SU-DHL-6 (cell line): Measurements from ENCODE around the gene LBH.

Experiments used
- H2AFZ ChIP-seq: fragments of 200-600 bp; sonication (generic); 2 replicates; pipeline ENCODE4 v1.6.1; 2014; ENCODE audit warnings: low read depth, mild to moderate bottlenecking, moderate library complexity, mixed read lengths, antibody characterized with exemption, low read length; ENCODE audit not compliant: severe bottlenecking
- H3F3A ChIP-seq: fragments of 200-600 bp; shearing (Covaris generic); 2 replicates; pipeline ENCODE4 v1.6.0; 2016; ENCODE audit warnings: antibody characterized with exemption, mild to moderate bottlenecking; ENCODE audit not compliant: insufficient read depth
- H3K27ac ChIP-seq: fragments of 200-600 bp; sonication (generic); 2 replicates; pipeline ENCODE4 v1.5.1; 2016; ENCODE audit warnings: low read depth, mild to moderate bottlenecking, low read length, moderate library complexity, mixed read lengths
- H3K27me3 ChIP-seq: fragments of 200-600 bp; sonication (generic), shearing (Covaris generic); 2 replicates; pipeline ENCODE4 v1.6.0; 2014; ENCODE audit warnings: mild to moderate bottlenecking, low read length
- H3K36me3 ChIP-seq: fragments of 200-600 bp; sonication (generic); 2 replicates; pipeline ENCODE4 v1.6.1; 2014; ENCODE audit warnings: mild to moderate bottlenecking, low read length, mixed read lengths
- H3K4me2 ChIP-seq: fragments of 300-600, 200-600 bp; shearing (Covaris generic), sonication (generic); 2 replicates; pipeline ENCODE4 v1.6.0; 2014; ENCODE audit warnings: low read length, low read depth, mild to moderate bottlenecking; ENCODE audit not compliant: poor library complexity, severe bottlenecking
- H3K4me3 ChIP-seq: fragments of 200-600 bp; sonication (generic); 2 replicates; pipeline ENCODE4 v1.5.1; 2014; ENCODE audit warnings: antibody characterized with exemption, low read length, mild to moderate bottlenecking, mixed read lengths; ENCODE audit not compliant: insufficient read depth, poor library complexity, severe bottlenecking
- H3K79me2 ChIP-seq: fragments of 200-600 bp; sonication (generic); 2 replicates; pipeline ENCODE4 v1.6.1; 2014; ENCODE audit warnings: mild to moderate bottlenecking, low read length, moderate library complexity; ENCODE audit not compliant: insufficient read depth
- H3K9ac ChIP-seq: fragments of 200-600 bp; sonication (generic); 2 replicates; pipeline ENCODE4 v1.7.0; 2014; ENCODE audit warnings: mild to moderate bottlenecking, low read length
- H3K9me2 ChIP-seq: fragments of 200-600 bp; sonication (generic); replicated peaks from 2 replicates; pipeline ENCODE4 v1.6.1; 2014; ENCODE audit warnings: low read length; ENCODE audit not compliant: insufficient read depth
- H3K9me3 ChIP-seq: fragments of 200-600 bp; sonication (generic); 2 replicates; pipeline ENCODE4 v1.6.1; 2014; ENCODE audit warnings: low read length, mixed read lengths; ENCODE audit not compliant: insufficient read depth
- H4K20me1 ChIP-seq: fragments of 200-600 bp; sonication (generic); 2 replicates; pipeline ENCODE4 v1.6.1; 2014; ENCODE audit warnings: low read depth, mild to moderate bottlenecking, antibody characterized with exemption, low read length, moderate library complexity, mixed read lengths
- EZH2phosphoT487 ChIP-seq: fragments of 200-600 bp; sonication (generic), shearing (Covaris generic); conservative IDR thresholded peaks from 2 replicates; pipeline ENCODE4 v1.6.1; 2018; ENCODE audit warnings: mild to moderate bottlenecking, antibody characterized with exemption, low read length, moderate library complexity, mixed read lengths
- TF ChIP-seq, protein P1 (sequence below): fragments of 200-600 bp; sonication (generic); IDR thresholded peaks from one replicate; pipeline ENCODE4 v1.5.1; 2017; ENCODE audit warnings: antibody characterized with exemption, mild to moderate bottlenecking, low read length, moderate library complexity; ENCODE audit not compliant: insufficient read depth, poor library complexity, severe bottlenecking

Gene LBH

DNA sequence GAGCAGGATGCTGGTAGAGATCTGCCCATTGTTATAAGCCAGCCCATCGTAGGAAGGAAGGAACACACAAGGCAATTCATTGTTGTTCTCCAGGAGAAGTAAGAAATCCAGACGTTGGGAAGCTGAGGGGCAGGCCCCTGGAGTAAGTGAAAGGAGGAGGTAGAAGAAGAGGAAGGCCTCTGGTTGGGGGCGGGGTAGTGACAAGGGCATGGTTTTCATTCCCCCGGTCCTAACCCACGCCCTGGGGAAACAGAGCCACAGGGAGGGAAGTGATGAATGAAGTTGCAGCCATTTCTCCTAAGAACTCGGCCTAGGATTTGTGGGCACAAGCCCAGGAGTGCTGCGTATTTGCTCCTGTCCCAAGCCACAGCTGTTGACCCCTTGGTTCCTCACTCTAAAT is 18.0 kb downstream of the LBH start:
- Histone ChIP-seq H3K36me3 (no peaks in the 10 kb centered on the region), H4K20me1 (0 out of 2 replicates have a peak, but pooled peaks cover 3% of the 10 kb centered on the region), H2AFZ (no peak overlapping the region), H3K4me3 (no peak overlapping the region), H3K9me3 (no peaks in the 10 kb centered on the region), H3F3A (no peaks in the 10 kb centered on the region), H3K4me2 (no peak overlapping the region), H3K27ac (no peak overlapping the region), H3K27me3 (no peaks in the 10 kb centered on the region), H3K9me2 (no peaks in the 10 kb centered on the region), H3K9ac (no peak overlapping the region), H3K79me2 (no peaks in the 10 kb centered on the region)
- TF ChIP-seq, protein P1, sequence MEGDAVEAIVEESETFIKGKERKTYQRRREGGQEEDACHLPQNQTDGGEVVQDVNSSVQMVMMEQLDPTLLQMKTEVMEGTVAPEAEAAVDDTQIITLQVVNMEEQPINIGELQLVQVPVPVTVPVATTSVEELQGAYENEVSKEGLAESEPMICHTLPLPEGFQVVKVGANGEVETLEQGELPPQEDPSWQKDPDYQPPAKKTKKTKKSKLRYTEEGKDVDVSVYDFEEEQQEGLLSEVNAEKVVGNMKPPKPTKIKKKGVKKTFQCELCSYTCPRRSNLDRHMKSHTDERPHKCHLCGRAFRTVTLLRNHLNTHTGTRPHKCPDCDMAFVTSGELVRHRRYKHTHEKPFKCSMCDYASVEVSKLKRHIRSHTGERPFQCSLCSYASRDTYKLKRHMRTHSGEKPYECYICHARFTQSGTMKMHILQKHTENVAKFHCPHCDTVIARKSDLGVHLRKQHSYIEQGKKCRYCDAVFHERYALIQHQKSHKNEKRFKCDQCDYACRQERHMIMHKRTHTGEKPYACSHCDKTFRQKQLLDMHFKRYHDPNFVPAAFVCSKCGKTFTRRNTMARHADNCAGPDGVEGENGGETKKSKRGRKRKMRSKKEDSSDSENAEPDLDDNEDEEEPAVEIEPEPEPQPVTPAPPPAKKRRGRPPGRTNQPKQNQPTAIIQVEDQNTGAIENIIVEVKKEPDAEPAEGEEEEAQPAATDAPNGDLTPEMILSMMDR: no peak
- TF ChIP-seq EZH2phosphoT487: no peak

DNA sequence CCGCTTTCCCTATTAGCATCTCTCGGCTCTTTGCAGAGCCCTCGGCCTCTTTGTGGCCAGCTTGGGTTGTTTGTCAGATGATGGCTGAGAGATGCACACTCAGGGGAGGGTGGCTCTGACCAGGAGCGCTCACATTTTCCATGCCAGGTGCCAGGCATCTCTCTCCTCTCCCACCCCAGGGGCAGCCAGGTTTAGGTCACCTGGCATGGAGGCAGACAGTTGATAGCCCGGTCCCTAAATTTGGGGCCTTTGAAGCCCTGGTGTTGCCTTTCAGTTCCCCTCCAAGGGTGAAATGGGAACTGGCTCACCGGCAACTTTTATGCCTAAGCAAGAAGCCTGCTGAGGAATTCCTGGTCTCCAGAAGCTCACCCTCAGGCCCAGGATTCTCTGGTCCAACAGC is 19.1 kb downstream of the LBH start:
- no peaks in the 10 kb centered on the region for H3K9me3 ChIP-seq
- no peaks in the 10 kb centered on the region for H3K79me2 ChIP-seq
- H3K36me3 ChIP-seq: no peaks in the 10 kb centered on the region
- no peaks in the 10 kb centered on the region for H3K9me2 ChIP-seq
- no peak overlapping the region for H3K4me3 ChIP-seq
- no peak overlapping the region for H3K27ac ChIP-seq
- H2AFZ ChIP-seq: no peak overlapping the region
- H3K4me2 ChIP-seq: no peak overlapping the region
- H3F3A ChIP-seq: no peaks in the 10 kb centered on the region
- no peak for TF ChIP-seq EZH2phosphoT487
- TF ChIP-seq, protein P1: no peak
- no peaks in the 10 kb centered on the region for H3K27me3 ChIP-seq
- 0 out of 2 replicates have a peak, but pooled peaks cover 3% of the 10 kb centered on the region for H4K20me1 ChIP-seq
- H3K9ac ChIP-seq: no peak overlapping the region

DNA sequence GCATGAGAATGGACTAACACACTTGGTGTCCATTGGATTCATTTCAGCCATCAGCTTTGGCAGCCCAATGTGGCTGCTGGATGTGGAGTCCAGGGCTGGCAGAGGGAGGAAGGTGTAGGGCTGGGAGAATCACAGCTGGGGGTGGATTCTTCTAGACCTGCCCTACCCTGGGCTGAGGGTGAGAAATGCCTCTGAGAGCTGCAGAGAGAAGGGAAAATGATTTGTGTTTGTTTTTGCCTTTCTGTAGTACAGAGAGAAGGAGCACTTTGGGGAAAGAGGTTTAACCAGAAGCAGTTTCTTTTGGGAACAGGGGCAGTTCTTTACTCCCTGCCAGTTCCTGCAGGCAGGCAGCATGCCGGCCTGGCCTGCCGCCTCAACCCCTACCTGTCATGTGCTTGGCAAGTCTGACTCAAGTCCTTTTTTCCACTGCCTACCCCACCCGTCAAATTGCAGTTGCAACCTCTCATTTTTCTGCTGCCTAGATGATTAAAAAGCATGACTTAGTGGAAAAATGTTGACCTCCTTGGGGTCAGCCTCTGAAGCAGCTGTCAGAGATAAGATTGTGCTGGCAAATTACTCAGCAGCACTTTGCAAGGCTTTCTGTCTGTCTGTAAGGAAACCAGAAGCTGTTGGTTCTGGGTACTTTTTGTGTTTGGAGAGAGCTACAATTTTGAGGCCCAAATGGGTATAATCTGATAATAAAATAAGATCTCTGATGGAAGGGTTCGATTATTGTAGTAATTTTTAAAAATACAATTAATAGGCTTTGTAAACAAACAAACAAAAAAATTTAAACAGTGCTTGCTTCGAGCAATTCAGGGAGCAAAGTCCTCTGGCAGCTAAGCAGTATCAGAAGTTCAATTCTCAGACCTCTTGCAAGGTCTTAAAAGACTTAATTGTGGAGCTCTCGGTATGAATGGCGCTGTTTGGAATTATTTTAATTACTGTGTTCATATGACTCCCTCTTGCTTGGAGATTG is 21.7 kb downstream of the LBH start:
- Histone ChIP-seq H3K4me2 (no peak overlapping the region), H3K79me2 (no peaks in the 10 kb centered on the region), H3K36me3 (no peaks in the 10 kb centered on the region), H3K9me2 (no peaks in the 10 kb centered on the region), H4K20me1 (0 out of 2 replicates have a peak, but pooled peaks cover 3% of the 10 kb centered on the region), H3K4me3 (no peak overlapping the region), H3K9ac (no peak overlapping the region), H3K27me3 (no peaks in the 10 kb centered on the region), H3F3A (no peaks in the 10 kb centered on the region), H3K27ac (no peak overlapping the region), H2AFZ (no peak overlapping the region), H3K9me3 (no peaks in the 10 kb centered on the region)
- no peak for TF ChIP-seq EZH2phosphoT487
- TF ChIP-seq, protein P1: no peak
